Pulmonary artery endothelial cell (primary cell): Measurements from ENCODE around the gene GRIK4. TPM values are rescaled to one million over a fixed set of nuclear protein-coding genes. Genes with fewer than 3 reads are reported as not detected.

Experiments
- DNase-seq: peaks from one replicate; pipeline ENCODE4 v3.0.0-alpha.2; 2011; ENCODE audit warnings: low read depth, low spot score
- total RNA-seq: library from RNA; depleted of rRNA; stranded (reverse); fragments of >200 nt; gene quantifications from 2 replicates; pipeline ENCODE4 v1.2.3, GENCODE V29; 2014

The GRIK4 gene
- total RNA-seq, 1 donor from 2014 or later: 0.07 TPM

GRCh38 chr11:120908461-120909181 is 397.1 kb downstream of the GRIK4 start:
- DNase-seq: no peak

DNA sequence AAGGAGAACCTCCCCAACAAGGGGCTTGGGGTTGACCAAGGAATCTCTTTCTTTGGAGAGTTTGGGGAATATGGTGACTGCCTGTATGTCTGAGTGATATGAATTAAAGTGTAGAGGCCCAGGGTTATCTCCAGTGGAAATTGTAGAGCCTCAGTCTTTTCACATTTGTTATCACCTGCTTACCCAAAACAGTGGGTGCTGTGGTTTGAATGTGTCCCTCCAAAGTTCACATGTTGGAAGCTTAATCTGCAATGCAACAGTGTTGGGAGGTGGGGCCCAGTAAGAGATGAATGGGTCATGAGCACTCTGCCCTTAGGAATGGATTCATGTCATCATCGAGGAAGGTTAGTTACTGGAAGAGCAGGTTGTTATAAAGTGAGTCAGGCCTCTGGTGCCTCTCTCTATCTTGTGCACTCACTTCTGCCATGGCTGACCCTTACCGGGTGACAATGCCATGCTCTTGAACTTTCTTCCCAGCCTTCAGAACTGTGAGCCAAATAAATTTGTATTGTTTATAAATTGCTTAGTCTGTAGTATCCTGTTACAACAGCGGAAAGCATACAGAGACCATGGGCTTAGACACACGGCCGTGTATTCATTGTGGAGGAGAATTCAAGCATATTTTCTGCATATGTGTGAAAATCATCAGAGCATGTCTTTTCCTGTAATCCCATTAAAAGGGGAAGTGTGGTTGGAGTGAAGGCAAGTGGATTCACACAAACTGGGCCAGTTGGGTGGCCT is 398.3 kb downstream of the GRIK4 start:
- DNase-seq: no peak

- no peak for DNase-seq
Measured at GRCh38 chr11:120911943-120912342, 400.4 kb downstream of the GRIK4 start.

DNA sequence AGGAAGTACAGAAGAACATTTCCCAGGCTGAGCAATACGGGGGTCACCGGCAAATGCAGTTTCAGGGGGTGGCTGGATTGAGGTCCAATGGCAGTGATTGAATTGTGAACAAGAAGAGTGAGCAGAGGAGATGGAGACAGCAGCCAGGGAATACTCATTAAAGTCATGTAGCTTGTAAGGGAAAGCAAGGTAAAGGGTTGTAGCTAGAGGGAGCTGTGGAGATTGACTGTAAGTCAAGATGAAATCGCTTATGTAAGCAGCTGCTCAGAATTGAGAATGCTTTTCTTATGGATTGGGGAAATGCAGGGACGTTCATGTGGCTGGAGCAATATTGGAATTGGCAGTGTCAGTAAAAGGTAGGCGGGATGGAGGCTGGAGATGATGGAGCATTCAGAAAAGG is 401.0 kb downstream of the GRIK4 start:
- DNase-seq: peak; percentile 3

- DNase-seq: no peak
Measured at GRCh38 chr11:120912915-120913314, 401.4 kb downstream of the GRIK4 start.

GRCh38 chr11:120914021-120914420 is 402.5 kb downstream of the GRIK4 start:
- DNase-seq: no peak

GRCh38 chr11:120914601-120915000 is 403.1 kb downstream of the GRIK4 start:
- no peak for DNase-seq

DNA sequence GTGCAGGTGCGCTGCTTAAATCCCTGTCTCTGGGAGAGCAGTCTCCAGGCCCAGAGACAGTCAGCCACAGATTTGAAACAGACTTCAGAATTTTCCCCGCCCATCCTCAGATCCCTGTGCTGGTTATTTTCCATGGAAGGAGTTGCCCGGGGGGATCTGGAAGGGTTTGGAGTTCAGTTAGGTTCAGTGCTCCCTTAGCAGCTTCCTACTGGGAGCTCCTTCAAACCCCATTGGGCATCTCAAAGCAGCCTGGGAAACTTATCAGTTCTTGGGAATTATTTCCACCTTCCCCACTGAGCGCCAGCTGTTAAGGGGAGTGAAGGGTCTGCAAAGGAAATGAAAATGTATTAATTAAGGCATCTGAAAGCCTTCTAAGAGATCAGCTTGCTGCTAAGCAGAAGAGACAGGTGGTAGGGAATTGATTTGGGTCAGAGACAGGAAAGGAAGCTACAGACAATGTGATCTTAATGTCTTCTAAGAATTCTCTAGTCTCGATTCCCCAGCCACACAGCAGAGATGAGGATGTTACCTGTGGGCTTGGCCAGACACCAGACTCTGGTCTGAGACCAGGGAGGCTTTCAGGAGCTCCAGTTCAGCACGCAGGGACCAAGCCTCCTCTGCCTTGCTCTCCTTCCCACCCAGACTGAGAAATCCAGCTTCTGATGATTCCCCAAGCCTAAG is 406.2 kb downstream of the GRIK4 start:
- no peak for DNase-seq

DNA sequence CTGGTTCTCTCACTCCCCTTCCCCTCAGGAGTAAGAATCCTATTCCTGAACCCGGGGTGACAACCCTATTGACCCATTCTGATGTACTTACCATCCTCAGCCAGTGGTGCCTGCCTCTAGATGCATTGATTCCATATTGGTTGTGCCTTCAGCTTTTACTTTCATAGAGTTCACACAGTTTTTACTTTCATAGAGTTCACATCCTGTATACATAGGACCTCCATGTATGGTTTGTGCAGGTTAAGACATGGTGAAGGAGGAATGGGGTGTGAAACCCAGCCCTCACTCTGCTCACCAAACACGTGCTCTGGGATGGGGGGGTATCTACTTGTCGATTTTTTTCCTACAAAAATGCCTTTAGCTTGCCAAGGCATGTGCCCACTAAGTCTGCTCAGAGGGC is 406.7 kb downstream of the GRIK4 start:
- no peak for DNase-seq

DNA sequence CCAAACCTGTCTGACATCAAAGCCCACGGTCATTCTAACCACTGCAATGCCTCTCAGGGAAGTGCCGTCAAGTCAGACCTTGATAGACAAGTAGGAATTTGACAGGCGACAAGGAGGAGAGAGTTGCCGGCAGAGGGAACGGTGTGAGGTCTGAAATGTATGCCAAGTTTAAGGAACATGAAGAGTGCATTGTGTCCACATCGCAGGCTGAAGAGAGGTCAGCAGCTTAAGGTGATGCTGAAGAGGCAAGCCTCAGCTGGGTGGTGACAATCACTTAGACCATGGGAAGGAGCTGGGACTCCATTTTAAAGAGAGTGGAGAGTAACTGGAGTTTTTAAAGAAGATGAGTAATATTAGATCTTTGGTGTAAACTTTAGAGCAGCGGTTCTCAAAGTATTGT is 407.5 kb downstream of the GRIK4 start:
- DNase-seq: no peak

DNA sequence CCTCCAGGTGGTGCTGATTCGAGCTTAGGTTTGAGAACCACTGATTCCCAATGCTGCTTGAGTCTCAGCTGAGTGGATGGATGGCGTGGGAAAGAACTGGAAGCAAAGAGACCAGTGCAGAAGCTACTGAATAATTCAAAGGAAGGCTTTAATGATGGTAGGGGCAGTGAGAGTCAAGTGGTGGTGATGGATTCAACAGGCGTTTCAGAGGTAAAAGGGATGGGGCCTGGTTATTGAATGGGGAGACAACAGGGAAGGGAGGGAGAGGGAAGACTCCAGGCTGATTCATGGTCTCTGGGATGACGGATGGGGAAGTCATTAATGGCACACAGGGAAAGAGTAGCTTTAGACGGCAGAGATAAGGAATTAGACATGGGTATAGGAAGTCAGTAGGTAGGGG is 408.0 kb downstream of the GRIK4 start:
- DNase-seq: no peak

GRCh38 chr11:120923866-120924508 is 412.4 kb downstream of the GRIK4 start:
- DNase-seq: no peak

- DNase-seq: no peak
Measured at GRCh38 chr11:120925944-120926343, 414.4 kb downstream of the GRIK4 start.

DNA sequence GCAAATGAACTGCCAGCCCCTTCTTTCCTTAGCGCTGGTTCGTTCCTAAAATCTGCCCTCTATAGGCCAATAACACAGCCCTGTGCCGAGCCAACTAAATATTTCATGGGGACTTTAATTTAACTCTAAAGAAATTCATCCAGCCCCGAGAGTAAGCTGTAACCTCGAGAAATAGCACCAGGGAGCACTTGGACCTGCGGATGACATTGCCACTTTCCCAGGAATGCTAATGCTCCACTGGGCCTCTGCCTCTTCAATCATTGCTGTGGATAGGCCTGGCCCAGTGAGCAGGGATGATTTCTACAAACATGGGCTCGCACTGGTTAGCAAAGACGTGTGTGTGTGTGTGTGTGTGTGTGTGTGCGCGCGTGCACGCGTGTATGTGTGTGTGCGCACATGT is 417.1 kb downstream of the GRIK4 start:
- no peak for DNase-seq

DNA sequence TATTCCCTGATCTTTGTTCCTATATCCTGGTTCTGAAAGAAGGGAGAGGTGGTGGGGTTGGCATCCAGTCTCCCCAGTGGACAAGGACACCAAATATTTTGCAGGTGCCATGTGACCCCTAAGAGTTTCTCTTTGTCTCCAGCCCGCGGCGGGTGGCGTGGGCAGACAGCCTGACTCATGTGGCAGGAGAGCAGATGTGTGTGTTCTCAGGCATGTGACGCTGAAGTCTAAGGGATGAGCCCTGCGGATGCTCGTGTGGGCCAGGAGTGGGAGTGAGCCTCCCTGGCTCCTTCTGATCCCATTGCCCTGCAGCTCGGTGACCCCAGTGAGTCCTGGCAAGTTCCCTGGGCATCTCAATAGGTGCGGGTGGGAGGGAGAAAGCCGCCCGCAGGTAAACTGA is 417.5 kb downstream of the GRIK4 start:
- DNase-seq: no peak

GRCh38 chr11:120929664-120930154 is 418.2 kb downstream of the GRIK4 start:
- DNase-seq: peak; percentile 15

DNA sequence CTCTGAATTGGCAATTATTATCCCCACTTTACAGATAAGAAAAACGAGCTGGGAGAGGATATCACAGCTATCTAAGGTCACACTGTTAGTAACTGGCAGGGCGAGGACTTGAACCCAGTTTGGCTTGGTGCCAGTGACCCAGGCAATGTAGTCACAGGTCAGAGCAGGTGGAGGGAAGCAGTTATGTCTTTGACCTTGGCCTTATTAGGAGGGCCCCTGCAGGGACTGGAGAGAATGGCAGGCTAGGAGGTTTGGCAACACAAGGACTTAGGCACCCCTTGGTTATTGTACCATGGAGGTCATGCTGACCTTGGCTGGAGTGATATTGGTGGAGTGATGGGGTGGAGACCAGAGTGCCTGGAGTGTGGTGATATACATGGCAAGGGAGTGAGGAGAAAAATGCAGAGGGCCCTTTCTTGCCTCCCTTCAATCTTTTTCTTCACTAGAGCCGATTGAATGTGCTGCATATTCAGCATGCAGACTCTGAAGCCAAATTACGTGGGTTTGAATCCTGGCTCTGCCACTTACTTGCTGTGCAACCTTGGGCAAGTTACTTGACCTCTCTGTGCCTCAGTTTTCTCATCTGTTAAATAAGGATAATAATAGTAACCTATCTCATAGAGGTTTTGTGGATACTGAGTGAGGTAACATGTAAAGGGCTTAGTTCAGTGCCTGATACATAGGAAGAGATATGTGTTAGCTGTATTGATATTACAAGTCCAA is 419.7 kb downstream of the GRIK4 start:
- no peak for DNase-seq

- DNase-seq: no peak
Measured at GRCh38 chr11:120932305-120932915, 420.9 kb downstream of the GRIK4 start.

- no peak for DNase-seq
Measured at GRCh38 chr11:120936356-120936755, 424.8 kb downstream of the GRIK4 start.

DNA sequence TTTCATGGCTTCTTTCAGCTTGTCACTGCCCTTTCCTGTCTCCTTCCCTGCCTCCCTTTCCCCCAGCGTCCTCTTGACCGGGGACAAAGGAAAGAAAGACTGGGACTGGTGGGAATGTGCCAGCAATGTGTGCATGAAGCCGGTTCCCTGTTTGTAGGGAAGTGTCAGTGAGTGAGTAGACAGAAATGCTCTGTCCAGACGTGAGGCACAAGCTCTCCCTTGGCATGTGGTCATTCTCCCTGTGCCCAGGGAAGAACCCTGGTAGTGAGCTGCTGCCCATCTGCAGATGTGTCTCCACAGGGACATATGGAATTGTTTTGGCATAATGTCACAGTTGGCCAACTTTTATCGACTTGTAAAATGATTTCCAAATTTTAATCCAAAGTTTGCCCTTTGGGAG is 426.0 kb downstream of the GRIK4 start:
- no peak for DNase-seq

DNA sequence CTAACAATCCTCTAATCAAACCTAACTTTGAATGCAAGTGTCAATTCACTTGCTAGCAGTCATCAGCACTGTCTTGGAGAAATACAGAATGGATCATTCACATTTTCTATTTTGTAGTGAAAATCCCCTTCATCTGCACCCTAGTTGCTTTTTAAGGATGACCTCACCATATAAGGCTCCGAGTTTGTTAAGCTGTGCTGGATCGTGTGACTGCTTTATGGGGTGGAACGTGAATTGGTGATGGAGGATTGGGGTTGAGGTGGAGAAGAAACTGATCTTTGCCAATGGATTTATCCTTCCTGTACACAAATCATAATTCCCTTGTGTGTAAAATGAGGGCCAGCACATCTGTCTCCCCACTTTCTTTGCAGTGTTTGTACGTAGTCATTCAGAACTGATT is 426.7 kb downstream of the GRIK4 start:
- DNase-seq: no peak
